Breast epithelium (tissue), 4 donors: ENCODE measurements around the gene RALGPS1. TPM values are rescaled to one million over a fixed set of nuclear protein-coding genes. Genes with fewer than 3 reads are reported as not detected.

ENCODE experiments used
- DNase-seq, 2 donors: peaks; one replicate each; pipeline ENCODE4 v3.0.0-alpha.2; 2019; ENCODE audit warnings: low spot score in 2 of 2
- H3K27ac ChIP-seq, 2 donors: fragments of 200-600 bp; sonication (generic) in 1 of 2; one replicate each; pipeline ENCODE4 v1.5.1; 2016 to 2019; ENCODE audit warnings: mild to moderate bottlenecking in 1 of 2
- H3K27me3 ChIP-seq, 2 donors: fragments of 200-600 bp; sonication (generic) in 1 of 2; one replicate each; pipeline versions ENCODE4 v1.5.1 to v1.6.0; 2017 to 2019; ENCODE audit warnings: control low read depth in 1 of 2, mild to moderate bottlenecking in 1 of 2
- H3K36me3 ChIP-seq: fragments of 200-600 bp; one replicate; pipeline ENCODE4 v1.5.1; 2019
- H3K4me1 ChIP-seq, 2 donors: fragments of 200-600 bp; sonication (generic); one replicate each; pipeline ENCODE4 v1.5.1; 2016 to 2019; ENCODE audit warnings: control low read depth in 1 of 2
- H3K4me3 ChIP-seq, 3 donors: fragments of 200-600 bp; sonication (generic); 1 replicate in 2 of 3; 2 replicates in 1 of 3; pipeline ENCODE4 v1.5.1; 2016 to 2019; ENCODE audit warnings: mild to moderate bottlenecking in 3 of 3, moderate library complexity in 2 of 3
- H3K9me3 ChIP-seq, 2 donors: fragments of 200-600 bp; sonication (generic) in 1 of 2; one replicate each; pipeline ENCODE4 v1.5.1; 2016 to 2019; ENCODE audit warnings: control low read depth in 1 of 2
- CTCF ChIP-seq, 3 donors: fragments of 450-650 bp; IDR thresholded peaks; one replicate each; pipeline ENCODE4 v1.5.1; 2016 to 2017; ENCODE audit warnings: antibody characterized with exemption in 3 of 3, mild to moderate bottlenecking in 3 of 3, moderate library complexity in 3 of 3
- POLR2A ChIP-seq: fragments of 450-650 bp; IDR thresholded peaks from one replicate; pipeline ENCODE4 v1.6.1; 2016; ENCODE audit warnings: antibody characterized with exemption, mild to moderate bottlenecking, moderate library complexity
- POLR2AphosphoS5 ChIP-seq, 3 donors: sonication (generic); formaldehyde crosslinking; IDR thresholded peaks; one replicate each; pipeline ENCODE4 v1.6.1; 2017; ENCODE audit warnings: antibody characterized with exemption in 3 of 3
- intact Hi-C: fragments of 100-400 bp; cut with DNase I; formaldehyde crosslinking; loops from one replicate; pipeline ENCODE4 v1.15.1; 2023; ENCODE audit warnings: low total_unique reads
- total RNA-seq, 3 donors: library from RNA; depleted of rRNA; stranded (reverse); fragments of >200 nt; gene quantifications; one replicate each; pipeline ENCODE4 v1.1.0, GENCODE V29; 2016

Gene RALGPS1
- total RNA-seq, 3 donors from 2014 or later, result 5.8 to 30.7 (median 15.1) TPM

- intact Hi-C loops, result no loop called here
- no peak for DNase-seq
Observed at GRCh38 chr9:126952205-126952977, 37.8 kb downstream of the RALGPS1 start.

GRCh38 chr9:126953041-126953809 is 38.6 kb downstream of the RALGPS1 start:
- Histone ChIP-seq H3K4me3 (no peak overlapping the region), H3K27ac (peak overlapping the region in 1 of 2 donors; percentile 43), H3K27me3 (no peaks in the 10 kb centered on the region), H3K9me3 (no peaks in the 10 kb centered on the region), H3K36me3 (no peaks in the 10 kb centered on the region), H3K4me1 (no peaks in the 10 kb centered on the region)
- TF ChIP-seq POLR2AphosphoS5 (IDR thresholded peaks at IDR 0.05) (no peak), CTCF (IDR thresholded peaks at IDR 0.05) (no peak), POLR2A (no peak)
- intact Hi-C loops, result no loop called here
- no peak for DNase-seq

More at GRCh38 chr9:126952205-126952977, 37.8 kb downstream of the RALGPS1 start:
- H3K36me3 ChIP-seq, result no peaks in the 10 kb centered on the region
- H3K4me3 ChIP-seq, result no peak overlapping the region
- H3K4me1 ChIP-seq, result no peaks in the 10 kb centered on the region
- no peak for TF ChIP-seq POLR2AphosphoS5 (IDR thresholded peaks at IDR 0.05)
- no peak for TF ChIP-seq POLR2A
- TF ChIP-seq CTCF (IDR thresholded peaks at IDR 0.05), result no peak
- H3K27me3 ChIP-seq, result no peaks in the 10 kb centered on the region
- no peaks in the 10 kb centered on the region for H3K9me3 ChIP-seq
- peak overlapping the region; percentile 25 to 43 for H3K27ac ChIP-seq

- Histone ChIP-seq H3K9me3 (no peaks in the 10 kb centered on the region), H3K27ac (no peak overlapping the region), H3K27me3 (no peaks in the 10 kb centered on the region), H3K4me1 (no peaks in the 10 kb centered on the region), H3K4me3 (no peak overlapping the region), H3K36me3 (no peaks in the 10 kb centered on the region)
- no peak for TF ChIP-seq POLR2AphosphoS5 (IDR thresholded peaks at IDR 0.05)
- TF ChIP-seq POLR2A, result no peak
- intact Hi-C loops, result no loop called here
- no peak for DNase-seq
Observed at GRCh38 chr9:126955811-126956210, 41.2 kb downstream of the RALGPS1 start.

GRCh38 chr9:126956917-126957686 is 42.5 kb downstream of the RALGPS1 start:
- Histone ChIP-seq H3K36me3 (no peaks in the 10 kb centered on the region), H3K27ac (peak overlapping the region in 1 of 2 donors; percentile 53), H3K4me3 (no peak overlapping the region), H3K4me1 (no peaks in the 10 kb centered on the region), H3K27me3 (no peaks in the 10 kb centered on the region), H3K9me3 (no peaks in the 10 kb centered on the region)
- DNase-seq, result peak in 1 of 2 donors; percentile 14
- intact Hi-C loops, result no loop called here
- TF ChIP-seq POLR2AphosphoS5 (IDR thresholded peaks at IDR 0.05), result no peak
- TF ChIP-seq CTCF (IDR thresholded peaks at IDR 0.05), result no peak

GRCh38 chr9:126957687-126958053 is 43.1 kb downstream of the RALGPS1 start:
- peak overlapping the region in 1 of 2 donors; percentile 53 for H3K27ac ChIP-seq
- H3K4me1 ChIP-seq, result no peaks in the 10 kb centered on the region
- no peaks in the 10 kb centered on the region for H3K9me3 ChIP-seq
- DNase-seq, result no peak
- H3K4me3 ChIP-seq, result no peak overlapping the region
- H3K27me3 ChIP-seq, result no peaks in the 10 kb centered on the region
- intact Hi-C loops, result no loop called here
- no peaks in the 10 kb centered on the region for H3K36me3 ChIP-seq
- TF ChIP-seq POLR2AphosphoS5 (IDR thresholded peaks at IDR 0.05), result no peak
- TF ChIP-seq POLR2A, result no peak
- TF ChIP-seq CTCF (IDR thresholded peaks at IDR 0.05), result no peak
